Esophagus muscularis mucosa (tissue), 4 donors: ENCODE data around the gene POM121L12.

Experiments used
- EP300 ChIP-seq: sonication (generic); formaldehyde crosslinking; IDR thresholded peaks from one replicate; pipeline ENCODE4 v1.6.1; 2017; ENCODE audit warnings: antibody characterized with exemption
- POLR2A ChIP-seq: fragments of 450-650 bp; IDR thresholded peaks from one replicate; pipeline ENCODE4 v1.6.1; 2017; ENCODE audit warnings: antibody characterized with exemption, moderate library complexity, mild to moderate bottlenecking, low read depth
- POLR2AphosphoS5 ChIP-seq, 2 donors: sonication (generic); formaldehyde crosslinking; IDR thresholded peaks; one replicate each; pipeline ENCODE4 v1.6.1; 2017; ENCODE audit warnings: antibody characterized with exemption in 2 of 2
- TF ChIP-seq, protein P1 (sequence below), 3 experiments: fragments of 200-600 bp in 2 of 3; fragments of 450-650 bp in 1 of 3; sonication (generic) in 2 of 3; IDR thresholded peaks; one replicate each; pipeline ENCODE4 v1.5.1; 2017 to 2019; ENCODE audit warnings: antibody characterized with exemption in 3 of 3, mild to moderate bottlenecking in 2 of 3, moderate library complexity in 1 of 3

DNA sequence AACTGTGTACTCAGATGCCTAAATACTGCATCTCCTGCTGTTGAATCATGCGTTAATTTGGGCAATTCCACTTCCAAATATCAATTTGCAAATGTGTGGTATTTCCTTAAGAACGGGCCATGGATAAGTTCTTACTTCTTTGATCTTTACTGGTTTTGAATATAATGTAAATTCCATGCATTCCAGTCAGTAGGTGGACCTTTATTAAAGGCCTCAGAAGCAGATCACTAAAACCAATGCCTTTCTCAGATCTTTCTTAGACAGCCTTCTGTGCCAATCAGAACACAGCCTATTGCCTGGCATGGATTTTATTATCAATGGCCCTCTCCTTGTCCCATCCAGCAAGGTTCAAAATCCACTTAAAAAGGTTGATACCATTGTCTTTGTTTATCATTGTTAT is 21.5 kb upstream of the POM121L12 start:
- TF ChIP-seq POLR2A: no peak
- TF ChIP-seq, protein P1, sequence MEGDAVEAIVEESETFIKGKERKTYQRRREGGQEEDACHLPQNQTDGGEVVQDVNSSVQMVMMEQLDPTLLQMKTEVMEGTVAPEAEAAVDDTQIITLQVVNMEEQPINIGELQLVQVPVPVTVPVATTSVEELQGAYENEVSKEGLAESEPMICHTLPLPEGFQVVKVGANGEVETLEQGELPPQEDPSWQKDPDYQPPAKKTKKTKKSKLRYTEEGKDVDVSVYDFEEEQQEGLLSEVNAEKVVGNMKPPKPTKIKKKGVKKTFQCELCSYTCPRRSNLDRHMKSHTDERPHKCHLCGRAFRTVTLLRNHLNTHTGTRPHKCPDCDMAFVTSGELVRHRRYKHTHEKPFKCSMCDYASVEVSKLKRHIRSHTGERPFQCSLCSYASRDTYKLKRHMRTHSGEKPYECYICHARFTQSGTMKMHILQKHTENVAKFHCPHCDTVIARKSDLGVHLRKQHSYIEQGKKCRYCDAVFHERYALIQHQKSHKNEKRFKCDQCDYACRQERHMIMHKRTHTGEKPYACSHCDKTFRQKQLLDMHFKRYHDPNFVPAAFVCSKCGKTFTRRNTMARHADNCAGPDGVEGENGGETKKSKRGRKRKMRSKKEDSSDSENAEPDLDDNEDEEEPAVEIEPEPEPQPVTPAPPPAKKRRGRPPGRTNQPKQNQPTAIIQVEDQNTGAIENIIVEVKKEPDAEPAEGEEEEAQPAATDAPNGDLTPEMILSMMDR (IDR thresholded peaks at IDR 0.05): no peak
- no peak for TF ChIP-seq POLR2AphosphoS5 (IDR thresholded peaks at IDR 0.05)
- no peak for TF ChIP-seq EP300
